SW480 (cell line): ENCODE results near the gene ATAD3B.
"Not testable (repeated sequence)": the region's sequence is repeated elsewhere in the genome, so short reads cannot be mapped to it uniquely, and the experiment has no call there.

Experiments
- DNase-seq: peaks from one replicate; pipeline ENCODE4 v3.0.0-alpha.2; 2016; ENCODE audit warnings: low spot score

Gene ATAD3B, protein sequence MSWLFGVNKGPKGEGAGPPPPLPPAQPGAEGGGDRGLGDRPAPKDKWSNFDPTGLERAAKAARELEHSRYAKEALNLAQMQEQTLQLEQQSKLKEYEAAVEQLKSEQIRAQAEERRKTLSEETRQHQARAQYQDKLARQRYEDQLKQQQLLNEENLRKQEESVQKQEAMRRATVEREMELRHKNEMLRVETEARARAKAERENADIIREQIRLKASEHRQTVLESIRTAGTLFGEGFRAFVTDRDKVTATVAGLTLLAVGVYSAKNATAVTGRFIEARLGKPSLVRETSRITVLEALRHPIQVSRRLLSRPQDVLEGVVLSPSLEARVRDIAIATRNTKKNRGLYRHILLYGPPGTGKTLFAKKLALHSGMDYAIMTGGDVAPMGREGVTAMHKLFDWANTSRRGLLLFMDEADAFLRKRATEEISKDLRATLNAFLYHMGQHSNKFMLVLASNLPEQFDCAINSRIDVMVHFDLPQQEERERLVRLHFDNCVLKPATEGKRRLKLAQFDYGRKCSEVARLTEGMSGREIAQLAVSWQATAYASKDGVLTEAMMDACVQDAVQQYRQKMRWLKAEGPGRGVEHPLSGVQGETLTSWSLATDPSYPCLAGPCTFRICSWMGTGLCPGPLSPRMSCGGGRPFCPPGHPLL

DNA sequence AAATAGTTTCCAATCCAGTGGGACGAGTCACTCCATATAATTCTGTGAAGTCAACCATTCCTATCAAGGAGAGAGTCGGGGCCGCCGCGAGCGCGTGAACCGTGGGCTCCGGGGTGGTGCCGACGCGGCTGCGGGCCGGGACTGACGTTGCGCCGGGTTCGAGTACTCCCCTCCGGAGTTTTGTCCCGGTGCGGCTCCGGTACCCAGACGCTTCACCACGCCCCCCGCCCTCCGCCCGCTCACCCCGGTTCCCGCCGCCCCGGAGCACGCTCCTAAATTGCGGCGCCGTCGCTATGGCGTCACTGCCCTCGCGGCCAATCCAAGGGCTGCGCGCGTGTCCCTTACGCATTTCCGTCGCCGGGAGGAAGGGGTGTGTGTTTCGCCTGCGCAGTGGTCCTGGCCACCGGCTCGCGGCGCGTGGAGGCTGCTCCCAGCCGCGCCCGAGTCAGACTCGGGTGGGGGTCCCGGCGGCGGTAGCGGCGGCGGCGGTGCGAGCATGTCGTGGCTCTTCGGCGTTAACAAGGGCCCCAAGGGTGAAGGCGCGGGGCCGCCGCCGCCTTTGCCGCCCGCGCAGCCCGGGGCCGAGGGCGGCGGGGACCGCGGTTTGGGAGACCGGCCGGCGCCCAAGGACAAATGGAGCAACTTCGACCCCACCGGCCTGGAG is at the start of gene ATAD3B:
TSS of gene ATAD3B (plus strand) at position 377 of the 664 bp plus-strand sequence. CDS start at position 497, 120 bp downstream.
- DNase-seq = peak; percentile 90

DNA sequence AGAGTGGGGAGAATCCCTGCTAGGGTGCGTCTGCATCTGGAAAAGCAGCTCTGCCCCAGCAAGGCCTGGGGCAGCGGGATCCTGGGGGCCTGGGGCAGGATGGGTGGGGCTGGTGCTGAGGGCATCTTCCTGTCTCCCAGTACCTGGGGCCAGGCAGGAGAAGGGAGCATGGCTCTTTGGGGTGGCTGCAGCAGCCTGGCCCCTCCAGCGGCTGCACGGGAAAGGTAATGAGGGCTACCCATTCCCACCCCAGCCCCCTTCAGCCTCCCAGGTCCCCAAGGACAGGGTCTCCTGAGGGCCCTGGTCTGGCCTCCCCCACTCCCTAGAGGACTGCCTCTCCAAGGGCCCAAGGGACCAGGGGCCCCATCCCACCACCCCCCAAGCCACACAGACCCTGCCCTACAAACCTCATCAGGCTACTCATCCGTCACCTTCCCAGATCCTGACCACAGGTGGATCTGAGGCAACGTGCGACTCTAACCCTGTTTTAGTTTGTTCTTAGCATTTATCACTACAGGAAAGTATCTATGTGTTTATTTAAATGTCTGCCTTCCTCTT is 49.6 kb upstream of the ATAD3B start:
- no peak for DNase-seq

DNA sequence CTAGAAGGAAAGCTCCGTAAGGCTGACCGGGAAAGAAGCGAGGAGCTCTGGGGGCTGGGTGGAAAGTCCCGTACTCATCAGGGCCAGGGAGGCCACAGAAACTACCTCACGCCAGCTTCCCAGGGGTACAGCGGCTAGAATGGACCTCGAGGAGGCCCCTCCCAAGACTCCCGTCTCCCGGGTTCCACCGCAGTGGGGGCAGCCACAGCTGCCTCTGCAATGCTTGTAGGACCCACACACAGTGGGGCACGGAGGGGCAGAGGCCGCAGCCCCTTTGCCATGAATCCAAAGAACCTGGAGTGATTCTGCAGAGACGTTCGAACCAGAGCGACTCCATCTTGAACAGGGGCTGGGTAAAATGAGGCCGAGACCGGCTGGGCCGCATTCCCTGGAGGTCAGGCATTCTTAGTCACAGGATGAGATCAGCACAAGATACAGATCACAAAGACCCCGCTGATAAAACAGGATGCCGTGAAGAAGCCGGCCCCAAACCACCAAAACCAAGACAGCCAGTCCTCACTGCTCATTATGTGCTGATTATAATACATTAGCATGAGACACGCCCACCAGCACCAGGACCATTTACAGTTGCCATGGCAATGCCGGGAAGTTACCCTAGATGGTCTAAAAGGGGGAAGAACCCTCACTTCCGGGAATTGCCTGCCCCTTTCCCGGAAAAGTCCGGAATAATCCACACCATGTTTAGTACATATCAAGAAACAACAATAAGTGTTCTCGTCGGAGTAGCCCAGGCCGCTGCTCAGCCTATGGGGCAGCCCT is 48.9 kb upstream of the ATAD3B start:
- no peak for DNase-seq

DNA sequence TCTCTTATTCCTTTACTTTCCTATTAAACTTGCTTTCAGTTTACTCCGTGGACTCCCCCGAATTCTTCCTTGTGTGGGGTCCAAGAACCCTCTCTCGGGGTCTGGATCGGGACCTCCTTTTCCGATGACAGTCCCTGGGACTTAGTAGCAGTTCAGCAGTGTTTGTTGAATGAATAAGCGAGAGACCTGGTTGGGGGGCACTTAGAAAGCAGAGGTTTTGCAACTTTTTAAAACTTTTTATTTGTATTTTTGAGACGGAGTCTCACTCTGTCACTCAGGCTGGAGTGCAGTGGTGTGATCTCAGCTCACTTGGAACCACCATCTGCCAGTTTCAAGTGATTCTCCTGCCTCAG is 48.3 kb upstream of the ATAD3B start:
- no peak for DNase-seq

DNA sequence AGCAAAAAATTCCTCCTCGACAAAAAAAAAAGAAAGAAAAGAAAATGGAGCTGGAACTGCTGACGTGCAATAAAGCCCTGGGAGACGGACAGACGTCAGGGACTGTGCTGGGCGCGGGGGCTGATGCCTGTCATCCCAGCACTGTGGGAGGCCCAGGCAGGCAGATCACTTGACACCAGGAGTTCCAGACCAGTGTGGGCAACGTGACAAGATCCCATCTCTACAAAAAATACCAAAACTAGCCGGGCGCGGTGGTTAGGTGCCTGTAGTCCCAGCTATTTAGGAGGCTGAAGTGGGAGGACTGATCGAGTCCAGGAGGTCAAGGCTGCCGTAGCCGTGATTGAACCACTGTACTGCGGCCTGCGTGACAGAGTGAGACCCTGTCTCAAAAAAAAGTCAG is 46.9 kb upstream of the ATAD3B start:
- DNase-seq = no peak

DNA sequence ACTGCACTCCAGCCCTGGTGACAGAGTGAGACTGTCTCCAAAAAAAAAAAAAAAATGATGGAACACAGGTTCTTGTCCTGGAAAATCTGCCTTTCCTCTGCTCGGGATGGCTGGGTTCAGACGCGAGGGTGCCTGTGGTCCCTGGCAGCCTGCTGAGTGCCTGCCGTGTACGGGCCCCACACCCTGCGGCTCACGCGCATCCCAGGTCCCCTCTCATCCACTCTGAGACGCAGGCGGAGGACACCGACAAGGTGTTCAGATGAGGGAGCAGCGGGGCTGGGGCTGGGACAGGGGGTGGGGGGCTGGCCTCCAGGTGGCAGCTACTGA is 46.2 kb upstream of the ATAD3B start:
- no peak for DNase-seq

DNA sequence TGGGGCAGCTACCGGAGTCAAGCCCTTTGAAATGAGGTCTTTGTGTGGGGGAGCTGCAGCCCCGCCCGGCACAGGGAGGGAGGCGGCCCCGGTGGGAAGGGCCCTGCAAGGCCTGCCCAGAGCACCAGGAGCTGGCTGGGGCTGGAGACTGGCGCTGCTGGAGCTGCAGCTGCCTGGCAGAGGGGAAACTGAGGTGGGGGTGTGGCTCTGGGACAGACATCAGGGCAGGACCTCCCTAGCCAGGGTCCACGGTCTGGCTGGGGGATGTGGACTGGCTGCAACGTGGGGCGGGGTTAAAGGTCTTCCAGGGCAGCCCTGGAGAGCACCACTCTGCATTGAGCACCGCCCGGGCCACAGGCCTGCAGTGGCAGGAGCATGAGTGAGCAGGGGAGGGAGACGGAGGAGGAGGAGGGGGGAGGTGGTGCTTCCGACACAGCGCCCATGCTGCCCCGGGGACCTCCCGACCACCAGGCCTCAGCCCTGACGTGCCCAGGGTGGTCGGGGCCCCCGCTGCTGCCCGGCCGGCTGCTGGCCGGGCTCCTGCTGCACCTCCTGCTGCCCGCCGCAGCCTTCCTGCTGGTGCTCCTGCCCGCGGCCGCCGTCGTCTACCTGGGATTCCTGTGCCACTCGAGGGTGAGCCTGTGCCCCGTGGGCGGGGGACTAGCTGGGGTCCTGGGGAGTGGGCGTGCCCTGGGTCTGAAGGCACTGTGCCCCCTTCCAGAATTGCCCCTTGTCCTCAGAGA is 45.6 kb upstream of the ATAD3B start:
- no peak for DNase-seq

DNA sequence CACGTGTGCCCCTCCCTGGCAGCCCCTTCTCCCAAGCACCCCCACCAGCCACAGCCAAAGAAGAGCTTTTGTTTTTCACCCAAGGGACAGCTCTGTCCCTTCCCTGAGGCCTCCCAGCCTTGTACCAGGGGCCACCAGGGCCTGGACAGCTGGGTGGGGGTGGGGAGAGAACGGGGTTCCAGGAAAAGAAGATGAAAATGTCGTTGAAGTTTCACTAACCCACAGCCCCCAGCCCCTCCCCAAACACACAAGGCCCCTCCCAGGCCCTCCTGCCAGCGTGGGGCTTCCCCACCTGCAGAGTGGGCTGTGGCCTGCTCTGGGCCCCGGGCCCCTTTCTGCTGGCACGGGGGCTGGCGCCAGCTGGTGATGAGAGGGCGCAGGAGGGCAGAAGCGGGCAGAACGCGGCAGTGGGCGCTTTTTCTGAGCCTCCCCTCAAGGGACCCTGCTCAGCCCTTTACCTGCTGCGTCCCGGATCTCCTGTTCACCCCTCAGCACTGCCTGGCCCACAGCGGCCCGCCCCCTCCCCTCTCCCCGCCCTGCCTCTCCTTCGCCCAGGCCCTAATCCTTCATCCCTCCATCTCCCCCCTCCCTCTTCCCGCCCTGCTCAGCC is 45.0 kb upstream of the ATAD3B start:
- DNase-seq = no peak

DNA sequence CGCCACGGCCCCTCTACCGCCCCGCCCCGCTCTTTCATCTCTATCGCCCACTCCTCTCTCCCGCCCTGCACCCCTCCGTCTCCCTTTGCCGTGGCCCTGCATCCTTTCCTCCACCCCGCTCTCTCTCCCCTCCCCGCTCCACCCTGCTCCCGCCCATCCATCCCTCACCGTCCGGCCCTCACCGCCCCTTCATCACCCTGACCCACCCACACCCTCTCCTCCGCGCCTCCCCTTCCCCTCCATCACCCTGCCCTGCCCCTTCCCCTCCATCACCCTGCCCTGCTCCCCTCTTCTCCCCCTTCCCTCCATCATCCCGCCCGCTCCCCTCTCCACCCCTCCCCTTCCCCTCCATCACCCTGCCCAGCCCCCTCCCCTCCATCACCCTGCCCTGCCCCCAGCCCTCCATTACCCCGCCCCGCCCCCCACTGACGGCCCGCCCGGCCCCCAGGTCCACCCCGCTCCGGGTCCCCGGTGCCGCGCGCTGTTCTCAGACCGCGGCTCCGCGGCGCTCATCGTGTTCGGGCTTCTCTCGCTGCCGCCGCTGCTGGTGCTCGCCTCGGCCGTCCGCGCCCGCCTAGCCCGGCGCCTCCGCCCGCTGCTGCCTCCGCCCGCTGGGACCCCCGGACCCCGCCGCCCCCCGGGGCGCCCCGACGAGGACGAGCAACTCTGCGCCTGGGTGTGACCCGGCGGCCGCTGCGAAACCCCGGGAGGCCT is 44.3 kb upstream of the ATAD3B start:
- DNase-seq = no peak

DNA sequence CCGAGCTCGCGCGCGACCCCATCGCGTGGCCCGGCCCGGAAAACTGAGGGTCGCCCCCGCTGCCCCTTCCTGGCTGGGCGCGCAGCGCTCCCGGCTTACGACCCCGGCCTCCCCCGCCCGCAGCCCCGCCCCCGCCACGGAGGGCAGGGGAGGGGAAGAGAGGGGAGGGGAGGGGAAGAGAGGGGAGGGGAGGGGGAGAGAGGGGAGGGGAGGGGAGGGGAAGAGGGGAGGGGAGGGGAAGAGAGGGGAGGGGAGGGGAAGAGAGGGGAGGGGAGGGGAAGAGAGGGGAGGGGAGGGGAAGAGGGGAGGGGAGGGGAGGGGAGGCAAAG is 43.8 kb upstream of the ATAD3B start:
- no peak for DNase-seq

DNA sequence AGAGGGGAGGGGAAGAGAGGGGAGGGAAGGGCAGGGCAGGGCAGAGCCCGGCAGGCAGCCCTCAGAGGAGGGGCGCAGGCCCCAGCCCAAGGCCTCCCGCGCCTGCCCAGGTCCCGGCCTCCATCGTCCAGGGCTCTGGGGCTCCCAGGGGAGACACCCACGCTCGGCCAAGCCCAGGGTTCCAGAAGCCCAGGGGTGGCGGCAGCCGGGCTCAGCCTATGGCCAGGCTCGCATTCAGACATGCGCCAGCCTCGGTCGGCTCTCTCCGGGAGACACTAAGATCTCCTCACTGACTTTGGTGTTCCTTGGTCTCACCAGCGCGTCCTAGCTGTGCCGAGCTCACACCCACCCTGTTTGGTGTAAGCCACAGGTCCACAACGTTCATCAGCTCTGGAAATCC is 43.4 kb upstream of the ATAD3B start:
- DNase-seq = no peak

DNA sequence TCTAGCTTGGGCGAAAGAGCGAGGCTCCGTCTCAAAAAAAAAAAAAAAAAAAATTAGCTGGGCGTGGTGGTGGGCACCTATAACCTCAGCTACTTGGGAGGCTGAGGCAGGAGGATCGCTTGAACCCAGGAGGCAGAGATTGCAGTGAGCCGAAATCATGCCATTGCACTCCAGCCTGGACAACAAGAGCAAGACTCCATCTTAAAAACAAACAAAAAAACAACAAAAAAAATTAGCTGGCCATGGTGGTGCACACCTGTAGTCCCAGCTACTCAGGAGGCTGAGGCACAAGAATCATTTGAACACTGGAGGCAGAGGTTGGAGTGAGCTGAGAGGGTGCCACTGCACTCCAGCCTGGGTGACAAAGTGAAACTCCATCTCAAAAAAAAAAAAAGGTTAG is 42.6 kb upstream of the ATAD3B start:
- not testable (repeated sequence) for DNase-seq

DNA sequence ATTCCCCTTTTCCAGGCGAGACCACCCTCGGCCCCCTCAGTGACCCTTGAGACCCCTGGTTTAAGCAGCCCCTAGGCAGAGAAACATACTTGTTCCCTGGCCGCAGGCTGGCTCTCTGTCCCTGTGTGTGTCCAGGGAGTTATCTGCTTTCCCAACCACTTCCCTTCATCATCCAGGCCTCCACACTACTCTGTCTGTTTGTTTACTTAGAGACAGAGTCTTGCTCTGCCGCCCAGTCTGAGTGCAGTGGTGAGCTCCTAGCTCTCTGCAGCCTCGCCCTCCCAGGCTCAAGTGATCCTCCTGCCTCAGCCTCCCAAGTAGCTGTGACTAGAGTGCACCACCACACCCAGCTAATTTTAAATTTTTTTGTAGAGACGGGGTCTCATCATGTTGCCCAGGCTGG is 41.9 kb upstream of the ATAD3B start:
- no peak for DNase-seq

DNA sequence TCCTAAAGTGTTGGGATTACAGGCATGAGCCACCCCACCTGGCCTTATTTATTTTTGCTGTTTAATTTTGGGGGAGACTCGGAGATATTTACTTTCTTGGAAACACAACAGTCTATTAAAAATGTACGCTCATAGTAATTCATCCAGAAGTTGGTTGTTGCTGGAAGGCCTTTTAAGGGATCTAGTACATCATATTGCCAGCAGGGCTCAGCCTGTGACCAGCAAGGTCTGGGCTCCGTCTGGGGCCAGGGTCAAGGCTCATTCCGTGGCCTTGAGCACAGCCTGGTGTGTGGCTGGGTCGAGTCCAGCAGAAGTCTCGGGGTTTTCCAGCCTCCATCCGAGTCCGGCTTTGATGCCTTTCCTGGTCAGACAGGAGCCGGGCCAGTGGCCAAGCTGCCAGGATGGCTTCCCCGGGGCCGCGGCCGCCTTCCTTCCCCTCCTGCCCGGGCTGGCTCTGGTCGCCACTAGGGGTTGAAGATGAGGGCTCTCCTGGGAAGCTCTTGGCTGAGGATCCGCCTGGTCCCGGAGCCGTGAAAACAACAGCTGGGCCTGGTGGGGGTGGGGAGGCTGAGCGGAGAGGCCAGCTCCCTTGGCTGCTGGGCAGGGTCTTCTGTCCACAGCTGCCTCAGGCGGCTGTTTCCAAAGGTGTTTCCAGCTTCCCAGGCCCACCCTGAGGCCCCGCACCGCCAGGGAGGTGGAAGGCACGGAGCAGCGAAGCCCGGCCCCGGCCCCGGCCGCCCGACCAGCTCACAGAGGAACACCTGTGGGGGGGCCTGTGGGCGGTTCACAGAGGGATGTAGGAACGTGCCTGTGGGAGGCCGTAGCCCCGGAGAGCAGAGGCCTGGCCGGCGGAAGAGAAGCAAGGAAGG is 41.2 kb upstream of the ATAD3B start:
- no peak for DNase-seq

DNA sequence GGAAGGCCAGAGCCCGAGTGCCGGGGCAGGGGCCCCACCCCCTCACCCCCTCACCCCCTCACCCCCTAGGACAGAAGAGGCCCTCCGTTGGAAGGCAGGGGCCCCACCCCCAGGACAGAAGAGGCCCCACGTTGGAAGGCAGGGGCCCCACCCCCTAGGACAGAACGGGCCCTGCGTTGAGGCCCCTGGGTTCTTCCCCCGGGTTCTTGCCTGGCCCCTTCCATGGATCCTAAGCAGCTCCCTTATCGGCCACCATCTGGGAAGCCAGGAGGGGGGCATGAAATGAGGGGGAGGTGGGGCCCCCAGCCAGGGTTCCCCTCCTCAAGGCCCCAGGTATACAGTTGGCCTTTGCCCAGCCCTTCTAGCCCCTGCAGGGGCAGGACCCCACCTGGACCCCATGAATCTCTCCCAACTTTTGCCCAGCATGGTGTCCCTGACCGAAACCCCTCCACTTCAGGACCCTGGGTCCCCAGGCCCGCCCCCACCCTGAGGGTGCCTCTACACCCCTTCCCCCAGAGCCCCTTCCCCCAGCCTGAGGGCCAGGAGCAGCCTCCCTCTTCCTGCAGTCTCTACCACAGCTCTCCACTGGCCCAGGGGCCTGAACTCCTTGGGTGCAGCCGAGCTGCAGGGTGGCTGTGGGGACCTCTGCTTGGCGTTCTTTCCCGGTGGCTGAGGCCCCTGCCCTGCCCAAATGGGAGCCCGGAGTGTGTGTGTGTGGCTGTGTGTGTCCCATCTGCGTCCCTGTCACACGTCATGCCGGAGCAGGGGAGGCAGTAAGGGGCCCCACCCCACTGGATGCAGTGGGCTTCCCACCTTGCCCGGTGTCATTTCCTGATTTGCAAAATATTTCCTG is 40.3 kb upstream of the ATAD3B start:
- DNase-seq = no peak

DNA sequence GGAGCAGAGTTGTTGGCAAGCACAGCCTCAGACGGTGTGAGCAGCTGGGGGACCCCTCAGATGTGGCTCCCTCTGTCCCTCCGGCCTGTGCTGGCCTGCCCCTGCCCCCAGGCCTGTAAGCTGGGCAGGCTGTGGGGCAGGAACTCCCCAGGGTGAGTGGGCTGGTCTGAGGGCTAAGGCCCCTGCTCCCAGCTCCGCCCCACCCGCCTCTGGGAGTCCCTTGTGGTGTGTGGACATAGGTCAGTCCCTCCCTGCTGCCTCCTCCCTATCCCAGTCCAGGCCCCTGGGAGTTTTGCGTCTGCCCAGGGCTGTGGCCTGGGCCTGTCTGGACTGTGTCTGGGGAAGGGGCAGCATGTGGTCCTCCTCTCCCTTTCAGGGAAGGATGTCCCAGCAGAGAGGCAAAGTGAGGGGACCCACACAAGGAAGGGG is 39.7 kb upstream of the ATAD3B start:
- DNase-seq = no peak

DNA sequence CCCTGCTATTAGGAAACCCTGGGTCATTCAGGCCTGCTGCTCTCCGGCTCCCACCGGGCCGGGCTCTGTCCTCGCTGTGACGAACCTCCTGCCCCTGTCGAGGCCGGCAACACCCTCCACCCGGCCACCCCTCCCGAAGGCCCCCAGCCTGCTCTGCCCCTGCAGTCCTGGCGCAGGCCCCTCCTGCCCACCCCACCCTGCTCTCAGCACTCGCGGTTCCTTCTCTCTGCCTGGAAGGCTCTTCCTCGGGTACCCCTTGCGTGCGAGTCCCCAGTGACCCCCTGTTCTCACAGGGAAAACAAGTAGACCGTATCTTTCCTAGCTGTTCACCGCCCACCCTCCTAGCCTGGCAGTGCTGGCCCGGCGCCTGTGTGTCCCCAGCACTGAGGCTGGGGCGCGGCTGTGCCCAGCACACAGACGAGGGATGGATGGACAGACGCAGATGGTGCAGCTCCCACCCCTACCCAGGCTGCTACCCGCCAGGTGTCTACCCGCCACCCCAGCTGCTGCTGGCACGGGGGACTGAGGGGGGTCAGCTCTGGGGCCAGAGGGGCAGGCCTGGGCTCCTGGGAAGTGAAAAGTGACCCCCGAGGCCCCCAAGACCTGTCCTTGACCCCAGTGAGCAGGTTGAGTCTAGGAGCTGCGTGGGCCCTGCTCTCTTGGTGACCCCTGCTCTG is 39.2 kb upstream of the ATAD3B start:
- DNase-seq = no peak
